Measurements from ENCODE around the gene DPYD. TPM values are rescaled to one million over a fixed set of nuclear protein-coding genes. Genes with fewer than 3 reads are reported as not detected.

DPYD gene
- total and polyA plus RNA-seq, 10 of the 15 experiments (the other 5 are each of a cell fraction or from before 2014, with no cell fraction given), result 5.7 to 23.8 (median 10.2) TPM

GRCh38 chr1:97159342-97159741 is 761.5 kb downstream of the DPYD start (continued):
- TF ChIP-seq JUNB (IDR thresholded peaks at IDR 0.05), result peak; percentile 81
- no peak for TF ChIP-seq ZNF384 (IDR thresholded peaks at IDR 0.05; ENCODE audit: borderline replicate concordance, low read depth, low read length)
- TF ChIP-seq TCF3 (IDR thresholded peaks at IDR 0.05; ENCODE audit: borderline replicate concordance, insufficient read depth, low read depth, low read length), result no peak
- TF ChIP-seq CBX3 (IDR thresholded peaks at IDR 0.05; ENCODE audit: borderline replicate concordance, low read depth), result no peak
- no peak for TF ChIP-seq RBBP5 (conservative IDR thresholded peaks at IDR 0.05)
- TF ChIP-seq DPF2 (IDR thresholded peaks at IDR 0.05), result peak; percentile 59; the same call in 1 of the 2 replicates
- TF ChIP-seq HDGF (IDR thresholded peaks at IDR 0.05), result no peak
- no peak for TF ChIP-seq SPI1 (IDR thresholded peaks at IDR 0.05; ENCODE audit: borderline replicate concordance, insufficient read depth, low read depth, low read length)
- TF ChIP-seq SIN3A (IDR thresholded peaks at IDR 0.05; ENCODE audit: low read depth, low read length), result no peak
- no peak for TF ChIP-seq ZBTB4 (CRISPR knock-in tag; IDR thresholded peaks at IDR 0.05)
- no peak for TF ChIP-seq HDAC6 (IDR thresholded peaks at IDR 0.05; ENCODE audit: unreplicated experiment)
- TF ChIP-seq ASH2L (IDR thresholded peaks at IDR 0.05; ENCODE audit: borderline replicate concordance, low read depth), result no peak
- TF ChIP-seq NR2C2 (IDR thresholded peaks at IDR 0.05; ENCODE audit: borderline replicate concordance, control insufficient read depth, insufficient read length, low read depth), result no peak
- TF ChIP-seq POU2F2 (IDR thresholded peaks at IDR 0.05; ENCODE audit: borderline replicate concordance, low read depth, low read length), result no peak
- no peak for TF ChIP-seq RAD21 (IDR thresholded peaks at IDR 0.05; ENCODE audit: insufficient read depth, low read depth, low read length)
- TF ChIP-seq ZNF207 (IDR thresholded peaks at IDR 0.05; ENCODE audit: borderline replicate concordance), result no peak
- TF ChIP-seq NBN (IDR thresholded peaks at IDR 0.05), result 0 out of 2 replicates have a peak, but pooled peaks have one; percentile 25
- TF ChIP-seq EZH2 (IDR thresholded peaks at IDR 0.05; ENCODE audit: borderline replicate concordance, control insufficient read depth, low read depth, low read length), result no peak
- no peak for TF ChIP-seq ZSCAN29 (IDR thresholded peaks at IDR 0.05)
- no peak for TF ChIP-seq YBX1 (IDR thresholded peaks at IDR 0.05)
- no peak for TF ChIP-seq NKRF (conservative IDR thresholded peaks at IDR 0.05)
- TF ChIP-seq MEF2A (IDR thresholded peaks at IDR 0.05; ENCODE audit: insufficient read depth, low read depth, low read length), result peak; percentile 98
- peak; percentile 96 for TF ChIP-seq RUNX3 (IDR thresholded peaks at IDR 0.05; ENCODE audit: low read length)
- TF ChIP-seq ZZZ3 (IDR thresholded peaks at IDR 0.05; ENCODE audit: control insufficient read depth, insufficient read length, low read depth), result no peak
- no peak for TF ChIP-seq SP1 (IDR thresholded peaks at IDR 0.05; ENCODE audit: low read depth, low read length)
- TF ChIP-seq CEBPB (IDR thresholded peaks at IDR 0.05; ENCODE audit: borderline replicate concordance in 1 of 2, low read depth in 2 of 2, low read length in 2 of 2), result no peak
- no peak for TF ChIP-seq MYB (IDR thresholded peaks at IDR 0.05; ENCODE audit: borderline replicate concordance, low read depth, low read length)
- no peak for TF ChIP-seq CREB1 (IDR thresholded peaks at IDR 0.05; ENCODE audit: low read depth)
- TF ChIP-seq IKZF2 (IDR thresholded peaks at IDR 0.05), result peak; percentile 82 to 84; a peak in 3 of 4 replicates
- TF ChIP-seq NFYB (IDR thresholded peaks at IDR 0.05; ENCODE audit: insufficient read depth, low read depth, low read length), result no peak

Data from GM12878 (cell line).